NCI-H1930 (cell line): ENCODE measurements around the gene CCDC92.
A peak's percentile ranks its signal among the peaks of the same experiment; 100 is the strongest.

Experiments
- DNase-seq, 2 experiments: peaks; one replicate each; lab custom pipeline; 2025; lab: John Stamatoyannopoulos, UW

Gene CCDC92

DNA sequence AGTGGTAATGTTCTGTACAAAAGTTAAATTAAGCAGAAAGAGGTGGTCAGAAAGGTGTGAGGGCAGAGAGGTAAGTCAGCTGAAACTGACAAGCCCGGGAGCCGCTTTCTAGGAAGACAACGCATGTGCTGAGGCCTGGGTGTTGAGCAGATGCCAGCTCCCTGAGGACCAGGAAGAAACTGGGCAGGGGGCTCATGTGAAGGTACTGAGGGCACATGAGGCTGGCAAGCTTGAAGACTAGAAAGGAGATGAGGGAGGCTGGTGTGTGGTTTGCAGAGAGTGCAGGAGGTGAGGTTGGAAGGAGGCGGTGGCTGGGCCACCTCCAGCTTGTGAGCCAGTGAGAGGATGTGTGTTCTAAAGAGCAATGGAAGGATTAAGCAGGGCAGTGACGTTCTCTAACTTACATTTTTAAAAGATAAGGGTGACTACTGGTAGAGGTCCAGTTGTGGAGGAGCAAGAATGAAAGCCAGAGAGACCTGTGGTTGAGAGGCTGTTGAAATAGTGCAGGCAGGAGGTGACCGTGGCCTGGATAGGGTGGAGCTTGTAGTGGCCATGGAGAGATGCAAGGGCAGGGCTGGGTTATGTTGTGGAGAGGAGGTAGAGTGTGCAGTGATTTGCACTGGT lies 29.5 kb upstream of the CCDC92 start:
- no peak for DNase-seq

DNA sequence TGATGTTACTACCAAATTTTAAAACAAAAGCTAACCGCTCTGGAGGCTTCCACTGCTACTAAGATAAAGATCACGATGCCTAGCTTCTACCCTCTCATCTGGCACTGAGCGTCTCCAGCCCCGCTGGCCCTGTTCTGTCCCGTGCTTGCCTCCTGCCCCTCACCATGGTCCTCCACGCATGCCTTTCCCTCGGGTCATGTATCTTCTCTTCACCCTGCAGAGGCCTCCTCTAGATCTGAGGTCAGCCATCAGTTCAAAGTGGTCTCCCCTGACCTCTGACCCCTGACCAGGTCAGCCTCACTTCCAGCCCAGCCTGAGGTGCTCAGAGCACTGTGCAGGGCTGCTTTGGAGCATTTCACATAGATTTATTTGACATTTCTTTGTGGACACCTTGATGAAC lies 28.7 kb upstream of the CCDC92 start:
- DNase-seq = no peak

DNA sequence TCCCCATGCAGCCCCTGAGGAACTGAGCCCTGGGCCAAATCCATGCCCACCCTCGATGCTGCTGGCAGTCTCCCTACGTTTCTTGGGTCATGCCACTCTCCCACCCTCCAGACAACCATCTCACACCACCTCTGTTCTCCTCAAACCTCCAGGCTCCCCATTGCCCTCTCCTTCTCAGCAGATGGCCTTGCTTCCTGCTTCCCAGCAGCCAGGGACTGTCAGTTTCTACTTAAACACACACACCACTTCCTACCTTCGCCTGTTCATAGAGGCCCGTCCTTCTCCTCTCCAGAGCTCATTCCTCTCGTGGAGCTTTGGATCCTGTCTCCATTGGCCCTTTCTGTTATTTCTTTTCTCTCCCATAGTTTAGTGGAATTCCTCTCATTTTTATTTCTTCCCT lies 27.5 kb upstream of the CCDC92 start:
- DNase-seq = no peak

DNA sequence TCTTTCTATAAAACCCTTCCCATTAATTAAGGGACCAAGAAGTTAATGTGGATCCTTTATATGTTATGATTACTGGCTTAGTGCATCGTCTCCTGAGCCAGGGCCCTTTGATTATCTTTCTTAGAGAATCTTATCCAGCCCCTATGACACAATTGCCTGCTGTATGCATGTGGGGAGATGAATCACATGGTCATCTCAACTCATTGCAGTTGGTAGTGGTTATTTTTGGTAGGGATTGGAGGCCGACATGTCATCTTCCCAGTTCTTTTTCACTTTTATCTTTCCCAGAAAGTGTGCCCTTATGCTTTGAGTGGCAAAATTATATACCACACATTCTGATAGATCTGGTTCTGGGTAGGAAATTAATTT lies 26.3 kb upstream of the CCDC92 start:
- DNase-seq = no peak

DNA sequence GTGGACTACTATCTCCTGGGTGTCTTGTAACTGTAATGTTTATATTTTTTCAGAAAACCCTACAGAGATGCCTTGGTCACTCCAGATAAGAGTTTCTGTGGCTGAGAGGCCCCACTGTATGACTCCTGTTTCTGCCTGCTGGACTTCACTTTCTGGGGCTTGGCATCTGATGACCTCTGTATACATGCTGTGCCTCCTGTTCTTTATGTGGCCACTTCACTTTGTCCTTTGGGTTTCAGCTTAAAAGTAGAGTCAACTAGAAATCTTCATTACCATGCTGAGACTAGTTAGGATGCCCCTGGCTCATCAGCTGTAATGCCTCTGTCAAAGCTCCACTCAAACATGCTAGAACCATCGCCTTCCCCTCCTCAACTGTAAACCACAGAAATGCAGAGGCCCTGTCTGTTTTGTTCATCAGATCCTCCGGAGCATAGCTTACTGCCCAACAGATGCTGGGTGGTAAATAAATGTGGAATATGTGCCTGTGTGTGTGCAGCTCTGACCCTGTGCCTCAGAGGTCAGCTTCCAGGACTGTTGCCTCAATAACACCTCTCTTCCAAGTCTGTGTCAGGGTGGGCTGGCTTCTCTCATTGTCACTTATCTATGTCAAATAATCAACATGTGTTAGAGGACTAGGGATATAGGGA lies 25.8 kb upstream of the CCDC92 start:
- no peak for DNase-seq

DNA sequence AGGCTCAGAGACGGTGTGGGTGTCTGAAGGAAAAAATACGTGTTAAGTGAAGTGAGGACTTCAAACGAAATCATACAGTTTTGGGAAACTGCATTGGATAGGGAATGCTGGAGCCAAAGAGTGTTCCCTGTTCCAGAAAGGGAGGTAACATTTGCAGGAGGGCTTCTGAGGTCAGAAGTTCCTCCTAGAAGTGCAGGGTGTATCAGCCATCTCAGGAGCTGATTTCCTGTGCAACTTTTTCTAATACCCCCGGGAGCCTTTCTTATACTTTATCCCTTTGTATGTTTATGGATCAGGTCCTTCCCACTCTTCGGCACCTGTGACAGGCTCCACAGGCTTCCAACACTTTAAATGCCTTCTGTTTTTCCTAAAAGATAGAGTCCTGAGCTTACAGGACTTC lies 25.3 kb upstream of the CCDC92 start:
- no peak for DNase-seq

DNA sequence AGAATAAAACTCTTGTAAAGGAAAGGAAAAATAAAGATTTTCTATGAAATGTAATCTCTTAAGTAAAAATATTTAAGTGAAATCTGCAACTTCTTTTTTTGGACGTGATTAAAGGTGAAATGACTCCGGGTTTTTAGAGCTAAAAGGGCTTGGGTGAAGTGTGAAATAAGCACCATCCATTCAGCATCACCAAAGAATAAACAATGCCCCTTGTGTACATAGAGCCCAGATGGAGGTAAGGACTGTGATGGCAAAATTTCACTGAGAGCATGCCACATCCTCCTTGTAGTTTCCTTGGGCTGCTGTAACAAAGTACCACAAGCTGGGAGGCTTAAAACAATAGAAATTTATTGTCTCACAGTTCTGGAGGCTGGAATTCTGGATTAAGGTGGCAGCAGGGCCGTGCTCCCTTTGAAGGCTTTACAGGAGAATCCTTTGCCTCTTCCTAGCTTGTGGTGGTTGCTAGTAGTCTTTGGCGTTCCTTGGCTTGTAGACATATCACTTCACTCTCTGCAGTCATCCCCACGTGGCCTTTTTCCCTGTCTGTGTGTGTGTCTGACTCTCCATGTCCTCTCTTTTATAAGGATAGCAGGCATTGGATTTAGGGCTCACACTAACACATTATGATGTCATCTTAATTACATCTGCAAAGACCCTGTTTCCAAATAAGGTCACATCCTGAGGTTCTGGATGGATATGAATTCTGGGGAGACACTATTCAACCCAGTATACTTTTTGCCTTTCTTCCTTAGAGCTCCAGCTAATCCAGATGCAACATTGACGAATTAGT lies 24.6 kb upstream of the CCDC92 start:
- no peak for DNase-seq

DNA sequence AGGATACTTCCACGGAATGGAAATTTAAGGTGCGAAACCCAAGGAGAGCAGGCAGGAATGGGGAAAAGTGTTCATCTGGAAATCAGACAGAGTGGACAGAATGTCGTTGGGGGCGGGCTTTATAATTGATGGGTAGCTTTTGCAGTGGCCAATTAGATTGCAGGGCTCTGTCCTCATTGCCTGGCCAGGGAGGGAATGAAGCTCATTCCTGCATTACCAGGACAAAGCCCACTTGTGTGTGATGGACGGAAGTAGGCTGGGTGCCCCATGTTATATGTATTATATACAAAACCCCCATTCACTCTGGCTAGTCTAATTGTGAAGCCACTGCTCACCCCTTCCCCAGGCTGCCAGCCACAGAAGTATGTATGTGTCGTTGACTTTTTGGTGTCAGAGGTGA lies 23.9 kb upstream of the CCDC92 start:
- no peak for DNase-seq

DNA sequence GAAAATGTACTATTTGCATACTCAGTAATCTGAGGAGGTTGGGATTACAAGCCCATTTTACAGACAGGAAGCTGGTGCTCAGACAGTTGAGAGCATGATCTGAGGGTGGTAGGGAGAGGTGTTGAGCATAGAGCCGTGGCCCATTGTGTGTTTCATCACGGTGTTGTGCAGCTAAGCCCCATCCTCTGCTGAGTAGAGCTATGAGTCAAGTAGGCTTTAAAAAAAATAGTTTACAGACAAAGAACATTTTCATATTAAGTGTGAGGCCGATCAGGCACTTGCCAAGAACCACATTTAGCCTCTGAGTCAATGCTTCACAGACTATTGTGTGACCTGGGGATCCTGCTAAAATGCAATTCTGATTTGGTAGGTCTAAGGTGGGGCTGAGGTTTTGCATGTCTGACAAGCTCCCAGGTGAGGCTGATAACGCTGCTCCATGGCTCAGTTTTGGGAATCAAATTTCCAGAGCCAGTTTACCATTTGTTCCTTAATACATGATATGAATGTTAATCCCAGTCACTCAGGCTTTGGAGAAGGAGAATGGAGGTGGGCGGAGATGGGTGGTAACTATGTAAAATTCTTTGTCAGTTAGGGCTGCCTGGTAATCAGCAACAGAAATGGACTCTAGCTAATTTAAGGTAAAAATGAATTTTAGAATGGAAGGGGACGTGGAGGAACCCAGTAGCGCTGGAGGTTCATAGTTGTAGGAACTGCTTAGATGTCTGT lies 22.6 kb upstream of the CCDC92 start:
- no peak for DNase-seq

DNA sequence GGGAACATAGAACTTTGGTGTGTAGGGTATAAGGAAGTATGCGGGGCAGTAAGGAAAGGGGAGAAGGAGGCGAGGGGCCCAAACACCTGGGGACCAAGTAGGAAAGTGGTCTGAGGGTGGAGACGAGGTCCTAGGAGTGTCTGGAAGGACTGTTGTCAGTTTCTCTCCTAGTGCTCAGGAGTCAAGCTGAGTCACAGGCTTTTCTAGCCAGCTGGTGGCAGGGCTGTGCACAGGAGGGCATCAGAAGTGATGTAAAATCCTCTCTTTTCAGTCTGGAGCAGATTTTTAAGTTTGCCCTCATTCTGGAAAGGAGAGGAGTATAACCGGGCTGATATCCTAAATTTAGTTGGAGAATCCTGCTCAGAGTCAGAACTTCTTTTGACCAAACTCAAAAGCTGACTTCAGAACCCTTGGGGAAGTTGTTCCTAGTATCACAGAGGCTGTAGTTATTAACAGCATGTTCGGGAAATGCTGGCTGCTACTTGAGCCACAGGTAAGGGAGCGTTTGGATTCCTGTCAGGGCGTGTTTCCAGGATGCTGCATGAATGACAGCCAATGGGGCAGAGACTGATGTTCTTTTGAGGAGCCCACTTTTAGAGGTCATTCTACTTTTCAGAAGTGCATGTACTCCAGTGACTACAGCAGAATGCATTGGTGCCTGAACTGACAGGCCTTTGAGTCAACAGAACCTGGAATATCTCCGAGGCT lies 19.6 kb upstream of the CCDC92 start:
- DNase-seq = no peak

DNA sequence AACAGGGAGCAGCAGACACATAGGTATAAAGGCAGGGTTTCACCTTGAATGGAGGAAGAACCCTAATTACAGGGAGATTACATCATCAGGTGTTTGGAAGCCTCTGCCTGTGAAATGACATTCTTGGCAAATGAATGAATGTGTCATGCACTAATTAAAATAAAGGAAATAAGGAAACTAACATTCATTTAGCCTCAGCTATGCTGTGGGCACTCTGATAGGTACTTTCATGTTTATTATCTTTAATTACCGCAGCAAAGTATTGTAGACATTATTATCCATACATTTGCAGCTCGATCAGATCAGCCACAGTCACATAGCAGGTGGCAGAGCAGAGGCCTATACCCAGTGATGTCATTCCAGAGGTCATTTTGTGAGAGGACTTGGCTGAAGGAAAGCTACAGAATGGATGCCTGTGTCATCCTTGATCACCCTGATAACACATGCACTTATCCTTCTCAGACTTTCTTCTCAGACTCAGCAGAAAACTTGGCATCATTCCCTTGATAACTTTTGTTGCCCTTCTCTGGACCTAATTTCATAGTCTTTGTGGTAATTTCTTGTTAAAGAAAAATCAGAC lies 18.8 kb upstream of the CCDC92 start:
- DNase-seq = no peak

DNA sequence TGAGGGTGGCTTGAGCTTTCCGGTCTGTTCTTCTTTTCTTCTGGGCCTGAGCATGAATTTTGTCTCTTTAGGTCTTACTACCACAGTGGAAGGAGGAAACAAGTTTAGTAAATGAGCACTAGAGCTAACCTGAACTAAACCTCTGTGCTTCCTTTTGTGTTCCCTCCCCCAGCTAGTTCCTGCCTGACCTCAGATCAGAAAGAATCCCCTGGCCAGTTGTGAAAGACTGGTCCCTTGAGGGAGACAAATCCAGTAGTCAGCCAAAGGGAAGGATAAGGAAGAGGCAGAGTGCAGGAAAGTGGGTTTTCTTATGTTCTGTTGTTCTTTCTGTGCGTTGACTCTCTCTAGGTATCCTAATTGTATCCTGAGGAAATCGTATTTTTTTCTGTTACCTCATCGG lies 17.9 kb upstream of the CCDC92 start:
- no peak for DNase-seq

DNA sequence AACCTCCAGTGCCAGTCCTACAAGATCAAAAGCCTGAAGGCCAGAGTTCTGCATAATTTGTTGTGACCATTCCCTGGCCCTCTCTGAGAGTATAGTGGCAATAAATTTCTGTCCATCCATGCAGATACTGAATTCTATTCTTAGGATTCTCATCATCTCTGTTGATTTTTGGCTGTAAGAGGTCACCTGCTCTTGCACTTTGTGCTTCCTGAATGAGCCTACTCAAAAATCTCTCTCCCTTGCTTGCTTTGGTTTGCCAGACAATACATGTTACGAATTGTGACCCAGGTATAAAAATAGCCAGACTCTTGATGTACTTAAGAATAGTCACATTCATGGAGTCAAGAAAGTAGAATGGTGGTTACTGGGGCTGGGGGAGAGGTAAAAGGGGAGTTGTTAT lies 17.1 kb upstream of the CCDC92 start:
- DNase-seq = no peak

DNA sequence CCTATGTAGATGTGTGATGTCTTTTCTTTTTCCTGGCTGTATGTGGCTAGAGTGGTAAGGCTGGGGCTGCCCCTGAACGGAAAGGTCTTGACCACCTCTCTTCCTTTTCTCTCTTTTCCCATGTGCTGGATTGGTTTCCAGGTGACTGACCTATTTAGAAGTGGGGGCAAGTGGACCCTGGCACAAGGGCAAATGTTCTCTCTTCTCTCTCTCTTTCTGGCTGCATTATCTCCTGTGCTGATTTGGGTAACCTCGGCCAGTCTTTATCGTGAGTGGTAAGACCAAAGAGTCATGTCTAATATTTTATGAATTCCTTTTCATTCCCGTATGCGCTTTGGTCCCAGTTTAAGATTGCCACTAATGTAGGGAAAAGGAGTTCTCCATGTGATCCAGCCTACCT lies 16.5 kb upstream of the CCDC92 start:
- DNase-seq = no peak

DNA sequence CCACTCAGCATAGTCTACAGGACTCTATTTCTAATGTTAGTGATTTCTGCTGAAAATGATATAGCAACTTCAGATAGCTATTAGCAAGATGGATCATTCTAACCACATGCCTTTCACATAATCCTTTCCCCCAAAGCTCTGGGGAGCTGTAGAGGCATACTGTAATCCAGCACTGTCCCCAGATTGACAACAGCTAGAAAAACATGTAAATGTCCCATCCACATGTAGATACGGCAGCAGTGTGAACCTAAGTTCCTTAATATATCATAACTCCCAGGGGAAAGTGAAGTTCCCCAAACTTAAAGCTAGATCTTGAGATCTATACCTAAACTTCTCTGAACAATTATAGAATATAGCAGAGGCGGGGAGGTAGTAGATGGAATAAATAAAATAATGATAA lies 14.4 kb upstream of the CCDC92 start:
- DNase-seq = no peak

DNA sequence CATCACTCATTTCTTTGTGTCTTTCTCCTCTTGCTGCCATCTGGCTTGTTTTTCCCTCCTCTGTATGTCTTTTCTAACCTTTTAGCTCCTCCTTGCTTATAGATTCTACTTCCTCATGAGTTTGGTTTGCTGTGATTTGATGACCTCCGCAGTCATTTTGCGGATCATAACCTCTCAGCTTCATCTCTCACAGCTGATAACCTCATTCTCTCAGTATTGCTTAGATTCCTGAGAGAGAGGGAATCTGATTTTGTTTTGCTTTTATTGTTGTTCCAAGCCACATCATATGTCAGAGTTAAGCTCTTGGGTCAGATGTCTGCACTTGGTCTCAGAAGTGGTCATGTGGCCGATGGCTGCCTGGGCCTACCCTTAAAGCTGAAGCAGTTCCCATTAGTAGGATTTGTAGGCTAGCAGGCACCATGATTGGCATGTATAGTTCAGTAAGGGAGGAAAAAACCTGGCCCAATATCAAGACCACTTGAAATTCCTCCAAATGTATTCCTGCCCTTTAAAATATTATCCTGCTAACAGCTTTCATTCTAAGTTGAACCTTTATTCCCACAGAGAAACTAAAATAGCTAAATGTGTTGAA lies 13.8 kb upstream of the CCDC92 start:
- no peak for DNase-seq

DNA sequence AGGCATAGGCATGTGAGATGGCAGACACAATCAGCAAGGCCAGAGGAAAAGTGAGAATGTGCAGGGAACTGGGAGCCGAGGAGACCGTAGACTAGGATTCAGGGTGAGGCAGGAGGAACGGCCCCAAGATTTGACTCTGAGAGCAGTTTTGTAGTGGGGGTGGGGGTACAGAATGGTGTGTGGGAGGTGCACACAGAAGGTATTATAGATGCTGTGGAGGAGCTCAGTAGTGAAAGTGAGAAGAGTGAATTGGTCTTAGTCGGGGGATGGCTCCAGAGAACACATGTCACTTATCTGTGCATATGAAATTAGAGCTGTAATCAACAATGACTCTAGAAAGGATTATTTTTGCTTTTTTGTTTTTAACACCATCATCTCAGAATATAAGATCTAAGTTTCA lies 12.3 kb upstream of the CCDC92 start:
- DNase-seq = no peak

DNA sequence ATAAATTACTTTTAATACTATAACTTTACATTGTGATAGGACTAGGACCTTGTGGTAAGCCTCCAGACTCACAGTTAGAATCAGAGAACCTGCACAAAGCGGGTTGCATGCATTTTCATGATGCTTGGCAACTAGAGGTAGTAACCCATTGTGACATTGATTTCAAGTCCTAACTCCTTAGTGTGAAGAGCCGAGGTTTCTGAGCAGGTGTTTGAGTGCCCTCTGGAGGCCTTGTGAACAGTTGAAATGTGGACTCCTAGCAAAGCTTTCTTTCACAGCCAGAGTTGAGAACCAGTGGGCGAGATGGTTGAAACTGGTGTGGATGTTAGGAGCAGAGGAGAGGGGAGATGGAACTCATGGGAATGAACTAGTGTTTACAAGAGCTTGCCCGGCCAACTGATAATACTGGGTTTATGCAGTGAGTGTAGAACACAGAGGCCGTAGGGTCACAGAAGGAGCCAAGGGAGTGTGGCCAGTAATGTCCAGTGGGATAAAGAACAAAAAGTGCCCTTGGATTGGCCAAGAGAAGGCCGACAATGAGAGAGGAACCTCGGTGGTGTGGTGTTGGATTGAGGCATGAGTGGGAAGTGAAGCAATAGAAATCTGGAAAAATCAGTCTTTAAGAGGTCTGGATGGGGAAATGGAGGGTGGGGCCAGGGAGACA lies 11.3 kb upstream of the CCDC92 start:
- DNase-seq = peak; percentile 13 to 35

DNA sequence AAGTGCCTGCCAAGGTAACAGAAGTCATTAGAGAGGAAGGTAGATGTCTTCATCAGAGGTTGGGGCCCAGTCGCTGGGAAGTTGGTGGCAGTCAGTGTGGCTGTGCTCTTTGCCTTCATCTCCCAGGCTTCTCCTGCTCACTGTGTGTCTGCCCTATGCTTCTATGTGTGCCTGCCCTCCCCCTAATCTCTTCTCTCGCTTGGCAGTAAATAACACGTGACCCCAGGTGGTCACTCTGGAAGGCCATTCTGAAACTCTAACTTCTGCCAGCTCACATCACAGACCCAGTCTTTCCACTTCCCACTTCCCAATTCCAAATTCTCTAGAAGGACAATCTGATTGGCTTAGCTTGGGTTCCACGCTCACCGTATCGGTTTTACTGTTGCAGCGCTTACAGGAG lies 9.6 kb upstream of the CCDC92 start:
- no peak for DNase-seq

DNA sequence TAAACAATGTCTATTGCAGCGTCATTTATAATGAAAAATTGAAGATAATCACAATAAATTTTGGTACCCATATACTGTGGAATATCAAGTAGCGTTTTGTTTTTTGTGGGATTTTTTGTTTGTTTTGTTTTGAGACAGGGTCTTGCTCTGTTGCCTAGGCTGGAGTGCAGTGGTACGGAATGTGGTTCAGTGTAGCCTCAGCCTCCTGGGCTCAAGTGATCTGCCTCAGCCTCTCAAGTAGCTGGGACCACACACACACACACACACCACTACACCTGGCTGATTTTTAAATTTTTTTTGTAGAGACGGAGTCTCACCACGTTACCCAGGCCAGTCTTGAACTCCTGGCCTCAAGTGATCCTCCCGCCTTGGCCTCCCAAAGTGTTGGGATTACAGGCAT lies 6.9 kb upstream of the CCDC92 start:
- no peak for DNase-seq
